Subcutaneous adipose tissue (tissue), 4 donors: ENCODE measurements around the gene UGT3A1. TPM values are rescaled to one million over a fixed set of nuclear protein-coding genes. Genes with fewer than 3 reads are reported as not detected.

Source experiments
- total RNA-seq, 4 donors: library from RNA; depleted of rRNA; stranded (reverse); fragments of >200 nt; gene quantifications; one replicate each; pipeline ENCODE4 v1.1.0, GENCODE V29; 2016
- TF ChIP-seq, protein P1 (sequence below): fragments of 450-650 bp; IDR thresholded peaks from one replicate; pipeline ENCODE4 v1.5.1; 2016; ENCODE audit warnings: low read depth, mild to moderate bottlenecking, control low read depth, antibody characterized with exemption, moderate library complexity

The UGT3A1 gene, protein sequence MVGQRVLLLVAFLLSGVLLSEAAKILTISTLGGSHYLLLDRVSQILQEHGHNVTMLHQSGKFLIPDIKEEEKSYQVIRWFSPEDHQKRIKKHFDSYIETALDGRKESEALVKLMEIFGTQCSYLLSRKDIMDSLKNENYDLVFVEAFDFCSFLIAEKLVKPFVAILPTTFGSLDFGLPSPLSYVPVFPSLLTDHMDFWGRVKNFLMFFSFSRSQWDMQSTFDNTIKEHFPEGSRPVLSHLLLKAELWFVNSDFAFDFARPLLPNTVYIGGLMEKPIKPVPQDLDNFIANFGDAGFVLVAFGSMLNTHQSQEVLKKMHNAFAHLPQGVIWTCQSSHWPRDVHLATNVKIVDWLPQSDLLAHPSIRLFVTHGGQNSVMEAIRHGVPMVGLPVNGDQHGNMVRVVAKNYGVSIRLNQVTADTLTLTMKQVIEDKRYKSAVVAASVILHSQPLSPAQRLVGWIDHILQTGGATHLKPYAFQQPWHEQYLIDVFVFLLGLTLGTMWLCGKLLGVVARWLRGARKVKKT
- not detected for total RNA-seq

GRCh38 chr5:35990941-35991611, at the start of gene UGT3A1:
TSS of gene UGT3A1 (minus strand) at chr5:35991390. CDS start at chr5:35991240, 150 bp downstream.
- TF ChIP-seq, protein P1, sequence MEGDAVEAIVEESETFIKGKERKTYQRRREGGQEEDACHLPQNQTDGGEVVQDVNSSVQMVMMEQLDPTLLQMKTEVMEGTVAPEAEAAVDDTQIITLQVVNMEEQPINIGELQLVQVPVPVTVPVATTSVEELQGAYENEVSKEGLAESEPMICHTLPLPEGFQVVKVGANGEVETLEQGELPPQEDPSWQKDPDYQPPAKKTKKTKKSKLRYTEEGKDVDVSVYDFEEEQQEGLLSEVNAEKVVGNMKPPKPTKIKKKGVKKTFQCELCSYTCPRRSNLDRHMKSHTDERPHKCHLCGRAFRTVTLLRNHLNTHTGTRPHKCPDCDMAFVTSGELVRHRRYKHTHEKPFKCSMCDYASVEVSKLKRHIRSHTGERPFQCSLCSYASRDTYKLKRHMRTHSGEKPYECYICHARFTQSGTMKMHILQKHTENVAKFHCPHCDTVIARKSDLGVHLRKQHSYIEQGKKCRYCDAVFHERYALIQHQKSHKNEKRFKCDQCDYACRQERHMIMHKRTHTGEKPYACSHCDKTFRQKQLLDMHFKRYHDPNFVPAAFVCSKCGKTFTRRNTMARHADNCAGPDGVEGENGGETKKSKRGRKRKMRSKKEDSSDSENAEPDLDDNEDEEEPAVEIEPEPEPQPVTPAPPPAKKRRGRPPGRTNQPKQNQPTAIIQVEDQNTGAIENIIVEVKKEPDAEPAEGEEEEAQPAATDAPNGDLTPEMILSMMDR, result no peak

- TF ChIP-seq, protein P1, result no peak
These were observed 44.5 kb upstream of the UGT3A1 start for GRCh38 chr5:36035696-36036095.

- TF ChIP-seq, protein P1, result no peak
These were observed 42.3 kb upstream of the UGT3A1 start for GRCh38 chr5:36033486-36033885.

DNA sequence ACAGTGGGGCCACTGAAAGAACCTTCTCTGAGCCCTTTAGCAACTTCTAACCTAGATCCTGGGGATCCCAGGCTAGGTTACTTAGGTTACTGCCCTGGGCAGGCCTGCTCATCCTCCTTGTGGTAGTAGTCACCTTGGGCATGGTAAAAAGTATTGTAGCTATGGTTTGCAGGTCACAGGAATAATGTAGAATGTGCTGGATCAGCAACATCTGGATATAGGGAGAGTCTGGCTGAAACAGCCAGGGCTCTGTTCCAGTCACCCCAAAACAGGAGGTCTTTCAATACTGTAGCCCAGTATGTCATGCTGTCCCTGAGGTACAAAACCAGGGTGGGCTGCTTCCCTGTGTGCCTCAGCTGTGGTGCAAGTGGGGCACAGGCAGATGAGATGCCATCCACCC, 41.9 kb upstream of the UGT3A1 start:
- TF ChIP-seq, protein P1, result no peak

GRCh38 chr5:36031223-36031622, 40.0 kb upstream of the UGT3A1 start:
- TF ChIP-seq, protein P1, result no peak

DNA sequence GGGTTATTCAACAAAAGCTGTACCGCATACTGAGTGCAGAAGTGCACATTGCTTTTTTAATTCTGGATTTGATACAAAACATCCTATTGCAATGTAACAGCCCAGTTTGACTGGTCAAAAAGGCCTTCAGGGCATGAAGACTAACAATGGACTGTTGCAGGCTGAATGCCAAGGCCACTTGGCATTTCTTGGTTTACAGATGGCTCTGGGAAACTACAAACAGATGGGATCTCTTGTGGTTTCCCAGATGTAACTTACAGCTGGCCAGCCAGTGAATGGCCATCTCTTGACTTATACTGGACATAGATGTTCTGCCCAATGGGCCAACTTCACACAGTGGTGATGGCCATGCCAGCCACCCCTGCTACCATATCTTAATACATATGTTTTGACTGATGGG, 38.7 kb upstream of the UGT3A1 start:
- TF ChIP-seq, protein P1, result no peak

GRCh38 chr5:36028816-36029465, 37.8 kb upstream of the UGT3A1 start:
- TF ChIP-seq, protein P1, result no peak
